Thyroid gland (tissue), 4 donors: Measurements from ENCODE around the gene IL37.

ENCODE experiments used
- POLR2A ChIP-seq, 2 donors: fragments of 450-650 bp; IDR thresholded peaks; one replicate each; pipeline ENCODE4 v1.6.1; 2017; ENCODE audit warnings: antibody characterized with exemption in 2 of 2, mild to moderate bottlenecking in 2 of 2, moderate library complexity in 1 of 2
- TF ChIP-seq, protein P1 (sequence below), 6 experiments: fragments of 200-600 bp in 3 of 6; fragments of 450-650 bp in 3 of 6; sonication (generic) in 3 of 6; IDR thresholded peaks; one replicate each; pipeline ENCODE4 v1.5.1; 2016 to 2019; ENCODE audit warnings: antibody characterized with exemption in 6 of 6, mild to moderate bottlenecking in 2 of 6, inconsistent platforms in 1 of 6, moderate library complexity in 1 of 6

- TF ChIP-seq, protein P1, sequence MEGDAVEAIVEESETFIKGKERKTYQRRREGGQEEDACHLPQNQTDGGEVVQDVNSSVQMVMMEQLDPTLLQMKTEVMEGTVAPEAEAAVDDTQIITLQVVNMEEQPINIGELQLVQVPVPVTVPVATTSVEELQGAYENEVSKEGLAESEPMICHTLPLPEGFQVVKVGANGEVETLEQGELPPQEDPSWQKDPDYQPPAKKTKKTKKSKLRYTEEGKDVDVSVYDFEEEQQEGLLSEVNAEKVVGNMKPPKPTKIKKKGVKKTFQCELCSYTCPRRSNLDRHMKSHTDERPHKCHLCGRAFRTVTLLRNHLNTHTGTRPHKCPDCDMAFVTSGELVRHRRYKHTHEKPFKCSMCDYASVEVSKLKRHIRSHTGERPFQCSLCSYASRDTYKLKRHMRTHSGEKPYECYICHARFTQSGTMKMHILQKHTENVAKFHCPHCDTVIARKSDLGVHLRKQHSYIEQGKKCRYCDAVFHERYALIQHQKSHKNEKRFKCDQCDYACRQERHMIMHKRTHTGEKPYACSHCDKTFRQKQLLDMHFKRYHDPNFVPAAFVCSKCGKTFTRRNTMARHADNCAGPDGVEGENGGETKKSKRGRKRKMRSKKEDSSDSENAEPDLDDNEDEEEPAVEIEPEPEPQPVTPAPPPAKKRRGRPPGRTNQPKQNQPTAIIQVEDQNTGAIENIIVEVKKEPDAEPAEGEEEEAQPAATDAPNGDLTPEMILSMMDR (IDR thresholded peaks at IDR 0.05) = no peak
- no peak for TF ChIP-seq POLR2A (IDR thresholded peaks at IDR 0.05)
Measured at GRCh38 chr2:112924360-112924759, 13.4 kb downstream of the IL37 start.
